HG03025 (cell line): ENCODE results near the gene TYRO3.
"Not testable (repeated sequence)": the region's sequence is repeated elsewhere in the genome, so short reads cannot be mapped to it uniquely, and the experiment has no call there.

Experiments
- ATAC-seq: cut with Tn5 transposase; IDR thresholded peaks from one replicate; pipeline ENCODE4 v1.9.1; 2021; ENCODE audit warnings: mild to moderate bottlenecking, moderate library complexity; ENCODE audit not compliant: unreplicated experiment, low FRiP score

TYRO3 gene

DNA sequence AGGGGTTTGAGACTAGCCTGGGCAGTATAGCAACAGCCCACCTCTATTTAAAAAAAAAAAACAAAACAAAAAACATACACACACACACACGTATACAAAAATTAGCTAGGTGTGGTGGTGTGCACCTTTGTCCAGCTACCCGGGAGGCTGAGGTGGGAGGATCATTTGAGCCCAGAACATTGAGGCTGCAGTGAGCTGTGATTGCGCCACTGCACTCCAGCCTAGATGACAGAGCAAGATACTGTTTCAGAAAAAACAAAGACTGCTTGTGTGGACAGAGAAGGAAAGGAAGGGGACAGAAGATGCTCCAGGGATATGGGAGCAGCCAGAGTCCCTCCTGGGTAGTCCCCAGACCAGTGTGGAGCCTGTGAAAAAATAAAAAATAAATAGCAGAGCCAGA is 12.9 kb downstream of the TYRO3 start:
- ATAC-seq: no peak

DNA sequence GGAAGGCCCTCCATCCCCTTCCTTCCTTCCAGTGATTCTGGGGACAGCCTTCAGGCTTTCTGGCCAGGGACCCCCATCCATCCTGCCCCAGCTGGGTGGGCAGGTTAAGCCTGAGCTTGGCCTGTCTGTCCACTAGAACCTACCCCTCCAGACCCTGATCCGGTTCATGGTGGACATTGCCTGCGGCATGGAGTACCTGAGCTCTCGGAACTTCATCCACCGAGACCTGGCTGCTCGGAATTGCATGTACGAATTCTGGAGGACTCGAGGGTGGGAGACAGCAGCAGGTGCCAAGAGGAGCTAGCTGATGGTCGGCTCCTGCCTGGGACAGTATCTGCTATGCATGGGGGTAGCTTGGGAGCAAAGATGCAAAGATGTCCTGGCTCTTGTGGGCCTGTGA is 13.9 kb downstream of the TYRO3 start:
- no peak for ATAC-seq

DNA sequence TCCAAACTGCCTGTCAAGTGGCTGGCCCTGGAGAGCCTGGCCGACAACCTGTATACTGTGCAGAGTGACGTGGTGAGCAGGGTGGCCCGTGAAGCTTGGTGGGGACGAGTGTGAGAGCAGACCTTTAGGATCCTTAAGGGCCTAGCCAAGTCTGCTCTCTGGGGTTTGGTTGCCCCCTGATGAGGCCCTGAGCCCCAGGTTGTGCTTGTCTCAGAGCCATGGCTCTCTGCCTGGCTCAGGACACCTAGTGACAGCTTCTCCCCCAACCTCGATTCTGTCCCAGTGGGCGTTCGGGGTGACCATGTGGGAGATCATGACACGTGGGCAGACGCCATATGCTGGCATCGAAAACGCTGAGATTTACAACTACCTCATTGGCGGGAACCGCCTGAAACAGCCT is 14.4 kb downstream of the TYRO3 start:
- no peak for ATAC-seq

GRCh38 chr15:41574158-41574557 is 15.1 kb downstream of the TYRO3 start:
- no peak for ATAC-seq

- ATAC-seq: no peak
These were observed 16.3 kb downstream of the TYRO3 start for GRCh38 chr15:41575282-41575681.

DNA sequence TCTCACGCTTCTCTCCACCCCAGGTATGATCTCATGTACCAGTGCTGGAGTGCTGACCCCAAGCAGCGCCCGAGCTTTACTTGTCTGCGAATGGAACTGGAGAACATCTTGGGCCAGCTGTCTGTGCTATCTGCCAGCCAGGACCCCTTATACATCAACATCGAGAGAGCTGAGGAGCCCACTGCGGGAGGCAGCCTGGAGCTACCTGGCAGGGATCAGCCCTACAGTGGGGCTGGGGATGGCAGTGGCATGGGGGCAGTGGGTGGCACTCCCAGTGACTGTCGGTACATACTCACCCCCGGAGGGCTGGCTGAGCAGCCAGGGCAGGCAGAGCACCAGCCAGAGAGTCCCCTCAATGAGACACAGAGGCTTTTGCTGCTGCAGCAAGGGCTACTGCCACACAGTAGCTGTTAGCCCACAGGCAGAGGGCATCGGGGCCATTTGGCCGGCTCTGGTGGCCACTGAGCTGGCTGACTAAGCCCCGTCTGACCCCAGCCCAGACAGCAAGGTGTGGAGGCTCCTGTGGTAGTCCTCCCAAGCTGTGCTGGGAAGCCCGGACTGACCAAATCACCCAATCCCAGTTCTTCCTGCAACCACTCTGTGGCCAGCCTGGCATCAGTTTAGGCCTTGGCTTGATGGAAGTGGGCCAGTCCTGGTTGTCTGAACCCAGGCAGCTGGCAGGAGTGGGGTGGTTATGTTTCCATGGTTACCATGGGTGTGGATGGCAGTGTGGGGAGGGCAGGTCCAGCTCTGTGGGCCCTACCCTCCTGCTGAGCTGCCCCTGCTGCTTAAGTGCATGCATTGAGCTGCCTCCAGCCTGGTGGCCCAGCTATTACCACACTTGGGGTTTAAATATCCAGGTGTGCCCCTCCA is 19.1 kb downstream of the TYRO3 start:
- ATAC-seq: no peak

- no peak for ATAC-seq
These were observed 19.8 kb downstream of the TYRO3 start for GRCh38 chr15:41578736-41579383.

DNA sequence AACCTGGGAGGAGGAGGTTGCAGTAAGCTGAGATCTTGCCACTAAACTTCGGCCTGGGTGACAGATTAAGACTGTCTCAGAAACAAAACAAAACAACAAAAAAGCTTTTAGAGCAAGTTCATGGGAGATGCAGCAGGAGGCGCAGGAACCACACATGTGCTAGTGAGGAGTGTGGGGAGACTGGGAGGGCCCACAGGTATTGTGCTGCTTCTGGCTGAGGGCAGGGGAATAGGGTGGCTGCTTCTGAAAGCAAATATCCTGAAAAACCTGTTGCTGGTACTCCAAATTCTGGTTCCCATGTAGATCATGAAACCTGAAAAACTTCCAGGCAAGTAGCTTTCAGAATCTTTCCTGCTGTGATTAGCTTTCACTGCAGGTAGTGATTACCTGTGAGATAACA is 22.1 kb downstream of the TYRO3 start:
- no peak for ATAC-seq

GRCh38 chr15:41583795-41584194 is 24.8 kb downstream of the TYRO3 start:
- no peak for ATAC-seq

DNA sequence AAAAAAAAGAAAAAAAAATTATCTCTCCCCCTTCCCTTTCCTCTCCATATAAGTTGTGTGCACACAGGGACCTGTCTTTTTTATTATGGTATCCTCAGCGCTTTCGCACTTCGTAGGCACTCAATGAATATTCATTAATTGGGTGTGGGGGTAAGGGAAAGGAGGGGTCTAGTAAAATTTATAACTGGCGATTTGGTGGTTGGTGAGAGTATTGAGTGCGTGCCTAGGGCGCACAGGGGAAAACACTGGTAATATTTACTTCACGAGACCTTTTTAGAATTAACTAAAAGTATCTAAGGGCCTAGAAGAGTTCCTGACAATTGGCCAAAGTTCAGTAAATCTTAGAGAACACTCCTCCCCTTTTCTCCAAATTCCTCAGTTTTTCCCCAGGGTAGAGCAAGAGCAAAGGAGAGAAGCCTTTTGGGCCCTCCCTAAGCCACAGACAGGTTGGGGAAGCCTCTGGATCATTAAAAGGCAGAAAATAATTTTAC is 25.7 kb downstream of the TYRO3 start:
- no peak for ATAC-seq

- no peak for ATAC-seq
These were observed 26.4 kb downstream of the TYRO3 start for GRCh38 chr15:41585127-41586047.

DNA sequence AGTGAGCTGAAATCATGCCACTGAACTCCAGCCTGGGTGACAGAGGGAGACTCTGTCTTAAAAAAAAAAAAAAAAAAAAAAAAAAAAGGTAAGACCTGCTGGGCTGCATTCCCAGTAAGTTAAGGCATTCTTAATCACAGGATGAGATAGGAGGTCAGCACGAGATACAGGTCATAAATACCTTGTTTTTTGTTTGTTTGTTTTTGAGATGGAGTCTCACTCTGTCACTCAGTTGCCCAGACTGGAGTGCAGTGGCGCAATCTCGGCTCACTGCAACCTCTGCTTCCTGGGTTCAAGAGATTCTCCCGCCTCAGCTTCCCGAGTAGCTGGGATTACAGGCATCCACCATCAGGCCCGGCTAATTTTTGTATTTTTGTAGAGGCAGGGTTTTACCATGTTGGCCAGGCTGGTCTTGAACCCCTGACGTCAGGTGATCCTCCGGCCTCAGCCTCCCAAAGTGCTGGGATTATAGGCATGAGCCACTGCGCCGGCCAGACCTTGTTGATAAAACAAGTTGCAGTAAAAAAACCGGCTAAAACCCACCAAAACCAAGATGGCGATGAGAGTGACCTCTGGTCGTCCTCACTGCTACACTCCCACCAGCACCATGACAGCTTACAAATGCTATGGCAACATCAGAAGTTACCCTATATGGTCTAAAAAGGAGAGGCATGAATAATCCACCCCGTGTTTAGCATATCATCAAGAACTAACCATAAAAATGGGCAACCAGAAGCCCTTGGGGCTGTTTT is 27.7 kb downstream of the TYRO3 start:
- not testable (repeated sequence) for ATAC-seq

DNA sequence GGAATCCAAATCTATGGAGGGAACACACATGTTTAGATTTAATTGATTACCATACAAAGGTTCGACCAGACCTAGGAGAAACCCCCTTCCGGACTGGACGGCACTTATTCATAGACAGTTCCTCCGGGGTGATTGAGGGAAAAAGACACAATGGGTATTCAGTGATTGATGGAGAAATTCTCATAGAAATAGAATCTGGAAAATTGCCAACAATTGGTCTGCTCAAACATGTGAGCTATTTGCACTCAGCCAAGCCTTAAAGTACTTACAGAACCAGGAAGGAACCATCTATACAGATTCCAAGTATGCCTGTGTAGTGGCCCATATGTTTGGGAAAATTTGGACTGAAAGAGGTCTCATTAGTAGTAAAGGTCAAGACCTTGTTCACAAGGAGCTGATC is 30.0 kb downstream of the TYRO3 start:
- ATAC-seq: not testable (repeated sequence)

- not testable (repeated sequence) for ATAC-seq
These were observed 30.6 kb downstream of the TYRO3 start for GRCh38 chr15:41589571-41589970.

DNA sequence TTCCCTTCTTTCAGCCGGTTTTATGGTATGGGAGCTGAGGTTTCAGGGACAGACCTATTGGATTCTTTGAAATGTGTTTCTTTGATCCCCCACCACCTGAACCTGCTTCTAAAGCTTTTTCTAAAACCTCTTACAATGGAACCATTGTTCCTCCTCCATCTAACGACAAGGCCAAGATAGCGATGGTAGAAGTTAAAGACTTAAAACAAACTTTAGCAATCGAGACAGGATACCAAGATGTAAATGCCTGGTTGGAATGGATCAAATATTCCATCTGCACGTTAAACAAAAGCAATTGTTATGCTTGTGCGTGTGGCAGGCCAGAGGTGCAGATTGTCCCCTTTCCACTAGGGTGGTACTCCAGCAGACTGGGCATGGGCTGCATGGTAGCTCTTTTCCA is 32.2 kb downstream of the TYRO3 start:
- not testable (repeated sequence) for ATAC-seq

- ATAC-seq: not testable (repeated sequence)
These were observed 33.7 kb downstream of the TYRO3 start for GRCh38 chr15:41592718-41593117.

DNA sequence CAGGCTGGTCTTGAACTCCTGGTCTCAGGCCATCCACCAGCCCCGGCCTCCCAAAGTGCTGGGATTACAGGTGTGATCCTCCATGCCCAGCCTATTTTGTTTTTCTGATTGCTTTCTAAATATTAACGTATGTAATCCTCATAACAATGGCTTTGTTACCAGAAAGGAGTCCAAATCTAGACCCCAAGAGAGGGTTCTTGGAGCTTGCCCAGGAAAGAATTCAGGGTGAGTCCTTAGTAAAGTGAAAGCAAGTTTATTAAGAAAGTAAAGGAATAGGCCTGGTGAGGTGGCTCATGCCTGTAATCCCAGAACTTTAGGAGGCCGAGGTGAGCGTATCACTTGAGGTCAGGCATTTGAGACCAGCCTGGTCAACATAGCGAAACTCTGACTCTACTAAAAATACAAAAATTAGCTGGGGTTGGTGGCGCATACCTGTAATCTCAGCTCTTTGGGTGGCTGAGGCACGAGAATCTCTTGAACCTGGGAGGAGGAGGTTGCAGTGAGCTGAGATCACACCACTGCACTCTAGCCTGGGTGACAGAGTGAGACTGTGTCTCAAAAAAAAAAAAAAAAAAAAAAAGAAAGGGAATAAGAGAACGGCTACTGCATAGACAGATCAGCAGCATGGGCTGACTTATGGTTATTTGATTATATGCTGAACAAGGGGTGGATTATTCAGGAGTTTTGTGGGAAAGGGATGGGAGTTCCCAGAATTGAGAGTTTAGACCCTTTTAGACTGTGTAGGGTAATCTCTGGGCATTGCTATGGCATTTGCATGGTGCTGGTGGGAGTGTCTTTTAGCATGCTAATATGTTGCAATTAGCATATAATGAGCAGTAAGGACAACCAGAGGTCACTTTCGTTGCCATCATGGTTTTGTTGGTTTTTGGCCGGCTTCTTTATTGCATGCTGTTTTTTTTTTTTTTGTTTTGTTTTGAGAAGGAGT is 36.1 kb downstream of the TYRO3 start:
- no peak for ATAC-seq

DNA sequence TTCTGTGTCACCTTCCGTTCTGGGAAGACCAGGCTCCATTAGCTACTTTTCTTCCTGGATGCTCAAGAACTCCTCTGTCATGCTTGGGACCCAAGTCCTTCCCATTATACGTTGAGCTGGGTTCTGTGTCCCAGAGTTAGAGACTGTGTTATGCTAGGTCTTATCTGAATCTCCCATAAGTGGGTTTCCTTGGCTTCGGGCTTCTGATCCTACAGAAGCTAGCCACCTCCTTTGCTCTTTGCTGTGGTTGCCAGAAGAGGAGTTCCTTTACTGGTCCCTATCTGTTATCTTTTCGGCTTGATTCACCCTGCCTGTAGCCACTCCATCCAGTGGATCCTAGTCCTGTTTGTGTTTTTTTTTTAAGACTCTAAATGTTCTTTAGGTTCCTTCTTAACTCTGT is 38.0 kb downstream of the TYRO3 start:
- no peak for ATAC-seq

GRCh38 chr15:41597787-41598186 is 38.8 kb downstream of the TYRO3 start:
- ATAC-seq: no peak
